HG03280 (cell line): ENCODE measurements around the gene TUBB8.
"Not testable (repeated sequence)": the region's sequence is repeated elsewhere in the genome, so short reads cannot be mapped to it uniquely, and the experiment has no call there.

Experiments used
- ATAC-seq: cut with Tn5 transposase; IDR thresholded peaks from one replicate; pipeline ENCODE4 v1.9.1; 2021; ENCODE audit warnings: mild to moderate bottlenecking, moderate library complexity; ENCODE audit not compliant: unreplicated experiment

Gene TUBB8

GRCh38 chr10:49926-50325, 830 bp upstream of the TUBB8 start:
- not testable (repeated sequence) for ATAC-seq

GRCh38 chr10:47864-48263, 1.2 kb downstream of the TUBB8 start:
- not testable (repeated sequence) for ATAC-seq

- ATAC-seq: not testable (repeated sequence)
Observed at GRCh38 chr10:13315-13635, 35.8 kb downstream of the TUBB8 start.

DNA sequence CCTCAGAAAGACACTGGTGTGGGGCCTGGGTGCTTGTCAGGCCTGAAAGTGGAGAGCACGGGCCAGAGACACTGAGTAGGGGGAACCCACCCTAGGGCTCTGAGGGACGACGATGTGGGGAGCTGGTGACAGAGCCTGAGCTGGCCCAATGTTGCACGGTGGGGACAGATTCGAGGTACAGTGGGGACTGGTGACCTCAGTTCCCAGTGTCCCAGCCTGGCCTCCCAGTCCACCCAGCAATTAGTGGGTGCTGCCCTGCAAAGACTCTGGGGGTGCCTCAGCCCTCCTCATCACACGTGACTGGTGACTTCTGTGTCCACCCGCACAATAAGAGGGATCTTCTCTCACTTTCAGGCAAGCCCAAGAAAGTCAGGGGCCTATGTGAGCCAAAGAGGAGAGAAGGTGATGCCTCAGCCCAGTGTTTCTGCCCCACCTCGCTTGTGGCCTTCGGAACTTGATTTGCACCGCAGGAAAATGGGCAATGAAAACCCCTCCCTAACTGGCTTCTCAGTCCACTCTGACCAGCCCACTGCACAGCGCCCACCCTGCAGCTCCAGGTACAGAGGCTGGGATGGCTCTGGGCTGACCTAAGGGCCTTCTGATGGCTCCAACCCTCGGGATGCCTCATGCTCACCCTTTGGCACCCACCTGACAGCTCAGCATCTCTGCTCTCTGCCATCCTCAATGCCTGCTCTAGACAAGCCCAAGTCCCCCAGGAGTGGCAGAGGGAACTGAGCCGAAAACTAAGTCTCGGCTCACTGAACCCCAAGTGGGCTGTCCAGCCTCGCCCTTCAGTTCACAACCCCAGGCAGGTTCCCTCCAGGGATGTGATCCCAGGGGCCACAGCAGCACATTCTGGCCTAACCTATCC, 36.4 kb downstream of the TUBB8 start:
- ATAC-seq: not testable (repeated sequence)

DNA sequence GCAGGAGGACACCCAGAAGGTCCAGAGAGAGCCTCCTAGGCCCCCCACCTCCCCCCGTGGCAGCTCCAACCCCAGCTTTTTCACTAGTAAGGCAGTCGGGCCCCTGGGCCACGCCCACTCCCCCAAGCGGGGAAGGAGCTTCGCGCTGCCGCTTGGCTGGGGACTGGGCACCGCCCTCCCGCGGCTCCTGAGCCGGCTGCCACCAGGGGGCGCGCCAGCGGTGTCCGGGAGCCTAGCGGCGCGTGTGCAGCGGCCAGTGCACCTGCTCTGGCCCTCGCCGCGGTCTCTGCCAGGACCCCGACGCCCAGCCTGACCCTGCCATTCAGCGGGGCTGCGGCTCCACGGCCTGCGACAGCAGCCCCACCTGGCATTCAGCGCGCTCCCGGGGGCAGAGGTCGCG, 37.8 kb downstream of the TUBB8 start:
- not testable (repeated sequence) for ATAC-seq

DNA sequence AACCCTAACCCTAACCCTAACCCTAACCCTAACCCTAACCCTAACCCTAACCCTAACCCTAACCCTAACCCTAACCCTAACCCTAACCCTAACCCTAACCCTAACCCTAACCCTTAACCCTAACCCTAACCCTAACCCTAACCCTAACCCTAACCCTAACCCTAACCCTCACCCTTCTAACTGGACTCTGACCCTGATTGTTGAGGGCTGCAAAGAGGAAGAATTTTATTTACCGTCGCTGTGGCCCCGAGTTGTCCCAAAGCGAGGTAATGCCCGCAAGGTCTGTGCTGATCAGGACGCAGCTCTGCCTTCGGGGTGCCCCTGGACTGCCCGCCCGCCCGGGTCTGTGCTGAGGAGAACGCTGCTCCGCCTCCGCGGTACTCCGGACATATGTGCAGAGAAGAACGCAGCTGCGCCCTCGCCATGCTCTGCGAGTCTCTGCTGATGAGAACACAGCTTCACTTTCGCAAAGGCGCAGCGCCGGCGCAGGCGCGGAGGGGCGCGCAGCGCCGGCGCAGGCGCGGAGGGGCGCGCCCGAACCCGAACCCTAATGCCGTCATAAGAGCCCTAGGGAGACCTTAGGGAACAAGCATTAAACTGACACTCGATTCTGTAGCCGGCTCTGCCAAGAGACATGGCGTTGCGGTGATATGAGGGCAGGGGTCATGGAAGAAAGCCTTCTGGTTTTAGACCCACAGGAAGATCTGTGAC, 38.7 kb downstream of the TUBB8 start:
- not testable (repeated sequence) for ATAC-seq
